ENCODE data around the gene MEGF11.

DNA sequence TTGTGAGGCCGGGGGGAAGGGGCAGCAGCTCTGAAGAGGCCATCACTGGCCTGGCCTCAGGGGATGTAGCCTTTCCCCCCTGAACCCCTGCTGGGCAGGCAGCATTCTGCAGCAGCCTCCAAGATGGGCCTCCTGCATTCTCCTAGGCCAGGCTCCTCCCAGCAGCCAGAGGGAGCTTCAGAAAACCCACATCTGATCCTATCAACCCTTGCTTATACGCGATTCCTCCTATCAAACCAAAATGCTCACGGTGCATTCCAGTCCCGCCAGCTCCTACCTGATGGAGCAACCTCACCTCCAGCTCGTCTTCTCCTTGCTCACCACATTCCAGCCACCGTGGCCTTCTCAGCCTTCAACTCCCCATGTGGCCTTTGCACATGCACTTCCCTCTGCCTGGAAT is 85.7 kb downstream of the MEGF11 start:
- TF ChIP-seq NFRKB (IDR thresholded peaks at IDR 0.05) (no peak), ARNT (IDR thresholded peaks at IDR 0.05) (no peak), BHLHE40 (IDR thresholded peaks at IDR 0.05; ENCODE audit: borderline replicate concordance) (no peak)
